C4-2B (cell line): ENCODE results near the gene OR10K1.

Experiments used
- ZFX ChIP-seq: fragments of 450-650 bp; IDR thresholded peaks from 2 replicates; pipeline ENCODE4 v1.6.1; 2017
- TF ChIP-seq, protein P1 (sequence below): fragments of 450-650 bp; conservative IDR thresholded peaks from 2 replicates; pipeline ENCODE4 v1.5.1; 2017; ENCODE audit warnings: mild to moderate bottlenecking

DNA sequence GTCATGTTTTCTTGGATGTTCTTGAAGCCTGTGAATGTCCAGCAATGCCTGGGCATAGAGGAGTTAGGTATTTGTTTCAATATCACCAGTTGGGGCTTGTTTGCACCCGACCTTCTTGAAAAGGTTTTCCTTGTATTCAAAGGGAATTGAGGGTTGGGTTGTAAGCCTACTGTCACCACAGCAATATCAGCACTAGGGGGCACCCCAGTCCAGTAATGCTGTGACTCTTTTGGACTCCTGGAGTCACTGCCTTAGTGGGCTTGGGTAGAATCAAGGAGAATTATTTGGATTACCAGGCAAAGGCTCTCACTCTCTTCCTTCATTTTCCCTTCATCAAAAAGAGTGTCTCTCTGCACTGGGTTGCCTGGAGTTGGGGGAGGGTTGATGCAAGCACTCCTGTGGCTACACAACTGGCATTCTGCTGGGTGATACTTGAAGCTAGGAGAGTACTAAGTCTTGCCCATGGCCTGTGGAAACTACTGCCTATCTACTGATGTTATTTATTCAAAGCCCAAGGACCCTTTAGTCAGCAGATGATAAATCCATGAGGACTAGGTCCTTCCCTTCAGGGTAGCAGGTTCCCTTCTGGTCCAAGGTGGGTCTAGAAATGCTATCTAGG is 44.8 kb downstream of the OR10K1 start:
- TF ChIP-seq, protein P1, sequence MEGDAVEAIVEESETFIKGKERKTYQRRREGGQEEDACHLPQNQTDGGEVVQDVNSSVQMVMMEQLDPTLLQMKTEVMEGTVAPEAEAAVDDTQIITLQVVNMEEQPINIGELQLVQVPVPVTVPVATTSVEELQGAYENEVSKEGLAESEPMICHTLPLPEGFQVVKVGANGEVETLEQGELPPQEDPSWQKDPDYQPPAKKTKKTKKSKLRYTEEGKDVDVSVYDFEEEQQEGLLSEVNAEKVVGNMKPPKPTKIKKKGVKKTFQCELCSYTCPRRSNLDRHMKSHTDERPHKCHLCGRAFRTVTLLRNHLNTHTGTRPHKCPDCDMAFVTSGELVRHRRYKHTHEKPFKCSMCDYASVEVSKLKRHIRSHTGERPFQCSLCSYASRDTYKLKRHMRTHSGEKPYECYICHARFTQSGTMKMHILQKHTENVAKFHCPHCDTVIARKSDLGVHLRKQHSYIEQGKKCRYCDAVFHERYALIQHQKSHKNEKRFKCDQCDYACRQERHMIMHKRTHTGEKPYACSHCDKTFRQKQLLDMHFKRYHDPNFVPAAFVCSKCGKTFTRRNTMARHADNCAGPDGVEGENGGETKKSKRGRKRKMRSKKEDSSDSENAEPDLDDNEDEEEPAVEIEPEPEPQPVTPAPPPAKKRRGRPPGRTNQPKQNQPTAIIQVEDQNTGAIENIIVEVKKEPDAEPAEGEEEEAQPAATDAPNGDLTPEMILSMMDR = peak; percentile 65
- TF ChIP-seq ZFX = no peak
